Stimulated activated naive CD4-positive, alpha-beta T cell treated with Interleukin-2 at 50 U/mL for 16 hours (primary cell): ENCODE results near the gene GREB1.
"Not testable (repeated sequence)": the region's sequence is repeated elsewhere in the genome, so short reads cannot be mapped to it uniquely, and the experiment has no call there.

Experiments used
- DNase-seq: peaks from one replicate; lab custom pipeline; 2025; lab: John Stamatoyannopoulos, UW

The GREB1 gene

DNA sequence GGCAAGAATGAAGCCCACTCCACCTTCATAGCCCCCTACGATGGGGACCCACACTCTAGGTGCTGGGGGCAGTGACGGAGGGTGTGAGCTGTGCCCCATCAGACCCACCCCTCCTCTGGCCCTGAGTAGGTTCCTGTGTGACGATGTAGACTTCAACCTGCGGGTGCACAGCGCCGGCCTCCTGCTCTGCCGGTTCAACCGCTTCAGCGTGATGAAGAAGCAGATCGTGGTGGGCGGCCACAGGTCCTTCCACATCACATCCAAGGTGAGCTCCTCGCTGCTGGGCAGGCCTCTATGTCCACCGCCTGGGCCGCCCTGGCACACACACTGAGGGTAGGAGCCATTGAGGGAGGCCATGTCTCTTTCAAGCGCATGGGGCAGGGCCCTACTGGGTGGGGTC, 101.3 kb downstream of the GREB1 start:
- no peak for DNase-seq

DNA sequence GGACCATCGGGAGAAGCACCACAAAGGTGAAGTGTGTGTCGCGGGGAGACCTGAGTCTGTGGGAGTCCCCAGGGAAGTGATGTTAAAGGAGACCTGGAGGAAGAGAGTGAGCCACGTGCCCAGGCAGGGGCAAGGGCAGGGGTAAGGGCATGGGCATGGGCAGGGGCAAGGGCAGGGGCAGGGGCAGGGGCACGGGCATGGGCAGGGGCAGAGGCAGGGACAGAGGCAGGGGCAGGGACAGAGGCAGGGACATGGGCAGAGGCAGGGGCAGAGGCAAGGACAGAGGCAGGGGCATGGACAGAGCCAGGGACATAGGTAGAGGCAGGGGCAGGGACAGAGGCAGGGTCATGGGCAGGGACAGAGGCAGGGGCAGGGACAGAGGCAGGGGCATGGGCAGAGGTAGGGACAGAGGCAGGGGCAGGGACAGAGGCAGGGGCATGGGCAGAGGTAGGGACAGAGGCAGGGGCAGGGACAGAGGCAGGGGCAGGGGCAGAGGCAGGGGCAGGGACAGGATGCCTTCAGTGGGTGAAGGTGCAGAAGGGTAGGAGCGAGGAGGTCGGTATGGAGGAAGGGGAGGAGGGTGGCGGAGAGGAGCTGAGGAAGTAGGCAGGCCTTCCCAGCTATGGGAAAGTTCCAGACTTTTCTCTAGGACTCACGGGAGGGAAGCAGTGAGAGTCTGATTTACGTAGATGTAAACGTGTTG, 102.9 kb downstream of the GREB1 start:
- DNase-seq = no peak

DNA sequence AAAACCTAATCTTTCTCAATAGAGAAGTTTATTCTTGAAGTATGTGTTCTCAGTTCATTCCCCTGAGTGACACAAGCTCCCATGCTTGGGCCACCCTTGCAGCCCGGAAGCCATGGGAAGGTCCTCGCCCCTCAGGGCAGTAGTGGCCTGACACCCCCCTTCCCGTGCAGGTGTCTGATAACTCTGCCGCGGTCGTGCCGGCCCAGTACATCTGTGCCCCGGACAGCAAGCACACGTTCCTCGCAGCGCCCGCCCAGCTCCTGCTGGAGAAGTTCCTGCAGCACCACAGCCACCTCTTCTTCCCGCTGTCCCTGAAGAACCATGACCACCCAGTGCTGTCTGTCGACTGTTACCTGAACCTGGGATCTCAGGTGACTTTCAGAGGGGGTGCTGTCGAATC, 103.7 kb downstream of the GREB1 start:
- no peak for DNase-seq

DNA sequence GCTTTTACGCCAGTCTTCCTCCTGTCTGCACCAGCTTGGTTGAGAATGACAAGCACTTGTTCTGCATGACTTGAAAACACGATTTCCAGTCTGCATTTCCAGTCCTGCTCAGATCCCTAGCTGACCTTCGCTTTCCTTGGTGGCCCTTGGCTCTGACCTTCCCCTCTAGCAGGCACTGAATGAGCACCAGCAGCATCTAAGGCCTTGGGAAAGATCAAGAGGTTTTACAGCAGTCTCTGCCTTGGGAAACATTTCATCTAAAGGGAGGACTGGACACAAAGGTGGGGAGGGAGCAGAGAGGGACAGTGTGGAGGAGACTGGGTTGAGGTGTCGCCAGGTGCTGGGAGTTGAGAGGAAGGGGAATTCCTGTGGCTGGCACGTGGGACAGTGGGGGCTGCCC, 105.7 kb downstream of the GREB1 start:
- no peak for DNase-seq

DNA sequence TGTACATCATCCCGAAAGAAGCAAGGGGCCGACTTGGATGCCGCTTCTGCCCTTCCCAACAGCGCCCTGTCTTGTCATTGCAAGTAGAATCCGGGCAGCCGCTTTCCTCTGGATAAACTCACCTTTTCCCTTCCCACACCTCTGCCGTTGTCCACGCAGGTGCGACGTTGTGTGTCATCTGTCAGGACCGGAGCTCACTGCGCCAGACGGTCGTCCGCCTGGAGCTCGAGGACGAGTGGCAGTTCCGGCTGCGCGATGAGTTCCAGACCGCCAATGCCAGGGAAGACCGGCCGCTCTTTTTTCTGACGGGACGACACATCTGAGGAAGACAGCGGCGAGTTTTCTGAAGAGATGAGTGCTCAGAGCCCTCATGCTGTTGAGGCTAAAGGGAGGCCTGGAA, 106.3 kb downstream of the GREB1 start:
- no peak for DNase-seq

DNA sequence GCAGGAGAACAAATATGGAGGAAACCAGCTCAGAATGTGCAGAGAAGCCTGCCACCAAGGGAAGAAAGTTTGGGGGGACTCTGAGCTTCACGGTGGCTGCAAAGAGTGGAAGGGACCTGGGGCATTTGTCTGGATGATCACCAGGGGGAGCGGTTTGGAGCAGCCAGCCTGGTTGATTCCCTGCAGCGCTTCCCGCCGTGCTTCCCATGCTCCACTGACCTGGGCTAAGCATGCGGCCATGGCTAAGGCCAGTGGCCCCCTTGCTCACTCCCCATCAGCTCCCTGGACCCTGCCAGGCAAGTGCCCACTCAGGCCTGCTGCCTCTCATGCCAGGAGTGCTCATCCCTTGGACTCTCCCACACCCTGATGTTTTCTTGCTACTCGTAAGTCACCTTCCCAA, 109.1 kb downstream of the GREB1 start:
- no peak for DNase-seq

DNA sequence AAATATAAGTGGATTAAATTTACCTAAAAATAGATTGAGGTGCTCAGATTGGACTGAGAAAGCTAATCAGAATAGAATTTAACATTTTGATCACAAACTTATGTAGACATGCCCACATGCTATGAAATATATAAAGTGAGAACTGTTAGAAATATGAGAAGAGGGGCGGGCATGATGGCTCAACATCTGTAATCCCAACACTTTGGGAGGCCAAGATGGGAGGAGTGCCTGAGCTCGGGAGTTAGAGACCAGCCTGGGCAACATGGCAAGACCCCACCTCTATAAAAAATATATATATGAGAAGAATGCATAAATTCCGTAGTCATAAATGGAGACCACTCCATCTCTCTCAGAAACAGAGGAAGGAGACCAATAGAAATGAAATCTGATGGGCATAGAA, 110.4 kb downstream of the GREB1 start:
- DNase-seq = no peak

DNA sequence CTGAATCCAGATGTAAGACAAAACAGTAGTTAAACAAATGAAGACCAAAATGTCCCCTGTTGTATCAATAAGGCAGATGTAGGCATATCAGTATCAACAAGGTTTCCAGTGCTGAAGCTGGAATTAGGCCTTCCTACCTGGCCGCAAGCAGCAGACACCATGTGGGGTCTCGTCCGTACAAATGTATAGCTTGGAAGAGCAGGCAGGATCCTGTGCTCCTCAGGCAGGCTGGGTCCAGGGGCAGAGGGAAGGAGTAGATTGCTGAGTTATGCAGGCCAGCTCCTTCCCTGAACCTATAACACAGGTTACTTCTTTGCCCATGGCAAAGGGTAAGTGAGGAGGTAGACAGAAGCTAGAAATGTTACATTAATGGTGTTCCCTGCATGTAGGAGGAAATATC, 112.7 kb downstream of the GREB1 start:
- no peak for DNase-seq

DNA sequence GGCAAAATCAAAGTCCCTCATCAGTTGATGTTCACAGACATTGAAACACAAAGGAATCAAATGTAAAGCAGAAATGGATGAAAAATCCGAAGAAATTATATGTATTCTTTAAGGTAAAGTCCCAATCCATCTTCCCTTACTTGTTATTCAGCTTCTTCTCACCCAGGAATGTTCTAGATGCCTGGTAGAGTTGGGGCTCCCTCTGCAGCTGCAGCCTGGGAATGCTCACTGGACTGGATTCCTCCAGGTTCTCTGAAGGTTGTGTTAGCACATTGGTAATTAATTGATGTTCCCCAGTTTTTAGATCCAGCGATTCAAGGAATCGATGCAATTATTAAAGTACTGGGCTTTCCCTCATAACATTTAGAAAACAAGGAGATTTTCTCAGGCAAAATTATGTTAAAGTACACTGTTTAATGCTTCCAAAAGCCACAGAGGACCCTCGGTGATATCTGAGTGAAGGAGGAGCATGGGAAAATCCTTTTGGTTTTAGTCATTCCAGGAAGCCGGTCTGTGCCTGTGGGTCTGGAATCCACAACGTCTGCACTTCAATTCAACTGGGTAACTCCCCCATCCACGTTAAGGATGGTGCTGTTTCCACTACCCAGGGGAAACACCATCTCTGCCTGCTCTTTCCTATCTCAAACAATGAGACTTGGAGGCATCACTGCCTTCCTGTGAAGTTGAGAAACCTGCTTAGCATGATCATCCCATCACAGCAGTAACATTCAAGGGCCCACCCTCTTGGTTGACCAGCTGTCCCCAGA, 114.2 kb downstream of the GREB1 start:
- DNase-seq = no peak

DNA sequence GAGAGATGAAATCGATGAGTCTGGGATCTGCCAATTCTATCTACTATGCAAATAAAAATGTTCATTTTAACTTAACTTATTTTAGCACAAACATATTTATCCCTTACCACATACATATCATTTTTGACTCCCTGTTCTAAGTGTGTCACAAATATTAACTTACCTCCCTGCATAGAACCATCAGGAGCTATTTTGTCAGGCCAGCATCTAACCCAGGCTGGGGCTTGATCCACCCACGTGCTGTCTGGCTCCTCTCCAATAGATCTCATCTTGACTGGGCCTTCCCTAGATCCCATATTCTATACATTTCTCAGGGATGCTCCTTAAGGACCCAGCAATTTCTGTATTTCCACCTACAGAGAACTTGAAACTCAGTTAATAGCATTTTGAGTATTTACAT, 115.2 kb downstream of the GREB1 start:
- DNase-seq = no peak

DNA sequence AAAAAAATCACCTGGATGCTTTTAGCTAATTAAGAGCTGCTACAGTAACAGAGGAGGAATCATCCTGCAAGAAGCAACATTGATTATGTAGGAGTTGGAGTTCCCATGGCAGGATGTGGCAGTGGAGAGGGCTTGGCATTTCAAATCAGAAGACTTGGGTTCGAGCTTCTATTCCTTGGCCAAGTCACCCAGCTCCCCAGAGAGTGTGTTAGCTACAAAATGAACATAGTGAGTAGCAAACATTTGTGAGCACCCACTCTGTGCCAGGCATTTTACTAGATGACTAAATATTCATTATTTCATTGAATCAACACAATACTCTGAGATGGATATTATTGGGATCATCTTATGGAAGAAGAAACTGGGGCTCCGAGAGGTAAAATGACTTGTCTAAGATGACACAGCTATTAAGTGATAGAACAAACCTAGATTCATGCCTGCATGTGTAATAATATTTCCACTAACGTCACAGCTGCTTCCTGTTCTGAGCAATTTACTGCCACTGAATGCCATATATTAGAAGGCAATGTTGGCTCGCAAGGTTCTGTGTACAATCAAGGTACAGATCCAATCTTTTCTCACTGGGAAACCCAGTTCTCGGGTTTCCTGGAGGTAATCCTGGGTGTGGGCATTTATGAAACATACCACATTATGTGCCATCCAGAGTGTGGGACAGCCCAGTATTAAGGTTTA, 118.2 kb downstream of the GREB1 start:
- DNase-seq = no peak

DNA sequence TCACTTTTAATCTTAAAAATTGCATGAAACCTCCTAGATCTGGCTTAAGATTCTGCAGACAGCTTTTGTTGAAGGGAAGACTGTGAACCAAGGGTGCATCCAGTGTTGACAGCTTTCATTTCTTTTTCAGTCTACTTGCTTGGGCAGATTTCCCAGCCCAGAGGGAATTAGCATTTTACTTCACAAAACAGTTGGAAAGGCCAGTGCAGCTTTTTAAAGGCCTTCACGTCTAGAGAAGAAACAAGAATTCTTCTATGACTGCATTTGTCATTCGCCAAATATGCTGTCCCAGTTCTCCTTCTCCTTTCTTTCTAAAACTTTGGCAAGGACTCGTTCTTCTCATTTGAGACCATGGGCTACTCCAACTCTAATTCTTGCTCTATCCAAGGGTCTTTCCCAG, 118.7 kb downstream of the GREB1 start:
- DNase-seq = no peak

DNA sequence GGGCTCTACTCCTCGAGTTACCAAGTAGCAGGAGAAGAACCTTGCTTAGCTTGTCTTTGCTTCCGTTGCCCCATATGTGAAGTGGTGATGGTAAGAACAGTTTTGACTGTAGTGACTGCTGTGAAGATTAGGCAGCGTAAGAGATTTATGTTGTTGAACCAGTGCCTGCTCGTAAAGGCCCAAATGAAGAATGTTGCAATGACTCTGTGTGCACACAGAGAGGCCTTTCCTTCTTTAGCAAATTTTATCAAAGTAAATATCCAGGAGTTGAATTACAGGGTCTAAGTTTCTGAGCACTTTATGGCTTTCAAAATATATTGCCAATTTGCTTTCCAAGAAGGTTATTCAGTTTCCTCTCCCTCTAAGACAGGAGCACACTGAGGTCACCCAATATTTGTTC, 121.7 kb downstream of the GREB1 start:
- DNase-seq = no peak

DNA sequence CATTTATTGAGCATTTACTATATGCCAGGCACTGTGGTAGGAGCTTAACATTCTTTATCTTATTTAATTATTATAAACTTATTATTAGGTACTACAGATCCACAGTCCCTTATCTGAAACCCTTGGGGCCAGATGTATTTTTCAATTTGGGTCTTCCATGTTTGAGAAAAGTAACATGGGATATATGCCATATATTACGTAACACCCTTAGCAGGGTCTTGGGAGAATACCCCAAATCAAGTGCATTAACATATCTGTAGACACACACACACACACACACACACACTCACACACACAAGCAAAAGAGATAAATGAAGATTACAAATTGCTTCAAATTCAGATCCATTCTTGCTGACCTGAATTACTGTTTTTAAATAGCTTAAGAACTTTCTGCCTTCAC, 122.4 kb downstream of the GREB1 start:
- DNase-seq = no peak

DNA sequence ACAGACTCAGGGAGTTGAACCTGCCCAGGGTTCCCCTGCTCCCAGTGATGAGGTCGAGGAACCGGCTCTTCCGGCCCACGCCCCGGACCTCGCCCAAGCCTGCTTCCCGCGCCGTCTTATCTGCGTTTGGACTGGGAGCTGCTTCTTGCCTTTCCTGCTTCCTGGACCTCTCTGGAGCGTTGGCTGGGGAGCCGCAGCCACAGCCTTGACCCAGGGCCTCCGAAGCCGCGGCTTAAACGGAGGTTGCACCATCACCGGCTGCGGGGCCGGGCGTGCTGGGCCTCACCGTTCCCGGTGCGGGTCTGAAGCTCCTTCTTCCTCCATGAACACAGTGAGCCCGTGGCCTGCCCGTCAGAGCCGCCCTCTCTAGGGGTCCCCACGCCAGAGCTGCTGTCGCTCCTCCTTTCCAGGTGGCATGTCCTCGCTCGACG, 122.8 kb downstream of the GREB1 start:
- DNase-seq = no peak

DNA sequence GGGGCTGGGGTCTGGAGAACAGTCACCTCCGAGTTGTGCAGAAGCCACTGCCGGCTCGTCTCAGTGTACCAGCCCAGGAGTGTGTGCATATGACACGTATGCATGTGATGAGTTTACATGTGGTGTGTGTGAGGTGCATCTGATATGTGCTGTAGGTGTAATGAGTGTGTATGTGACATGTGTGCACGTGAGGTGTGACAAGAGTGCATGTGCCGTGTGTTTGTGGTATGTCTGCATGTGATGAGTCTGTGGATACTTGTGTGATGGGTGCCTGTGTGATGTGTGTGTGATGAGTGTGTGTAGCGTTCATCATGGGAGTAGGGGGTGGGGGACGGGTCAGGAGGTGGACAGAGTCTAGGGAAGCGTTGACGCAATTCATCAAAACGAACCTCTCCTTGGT, 123.3 kb downstream of the GREB1 start:
- DNase-seq = no peak

DNA sequence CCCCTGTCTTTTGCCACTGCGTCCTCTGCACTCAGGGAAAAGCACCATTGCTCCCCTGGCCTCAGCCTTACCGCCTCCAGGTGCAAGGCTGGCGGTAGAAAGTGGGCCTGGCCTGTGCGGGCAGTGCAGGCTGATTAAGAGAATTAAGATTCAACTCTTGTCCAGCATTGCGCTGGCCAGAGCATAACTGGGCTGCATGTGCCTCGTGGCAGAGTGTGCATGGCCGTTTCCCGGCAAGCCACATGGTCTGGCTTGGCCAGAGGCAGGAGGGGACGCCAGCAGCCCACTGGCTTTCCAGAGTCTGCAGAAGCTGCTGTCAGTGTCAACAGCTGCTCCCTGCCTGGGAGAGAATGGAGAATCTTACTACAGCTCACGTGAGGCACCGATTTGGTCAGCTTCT, 123.8 kb downstream of the GREB1 start:
- no peak for DNase-seq

DNA sequence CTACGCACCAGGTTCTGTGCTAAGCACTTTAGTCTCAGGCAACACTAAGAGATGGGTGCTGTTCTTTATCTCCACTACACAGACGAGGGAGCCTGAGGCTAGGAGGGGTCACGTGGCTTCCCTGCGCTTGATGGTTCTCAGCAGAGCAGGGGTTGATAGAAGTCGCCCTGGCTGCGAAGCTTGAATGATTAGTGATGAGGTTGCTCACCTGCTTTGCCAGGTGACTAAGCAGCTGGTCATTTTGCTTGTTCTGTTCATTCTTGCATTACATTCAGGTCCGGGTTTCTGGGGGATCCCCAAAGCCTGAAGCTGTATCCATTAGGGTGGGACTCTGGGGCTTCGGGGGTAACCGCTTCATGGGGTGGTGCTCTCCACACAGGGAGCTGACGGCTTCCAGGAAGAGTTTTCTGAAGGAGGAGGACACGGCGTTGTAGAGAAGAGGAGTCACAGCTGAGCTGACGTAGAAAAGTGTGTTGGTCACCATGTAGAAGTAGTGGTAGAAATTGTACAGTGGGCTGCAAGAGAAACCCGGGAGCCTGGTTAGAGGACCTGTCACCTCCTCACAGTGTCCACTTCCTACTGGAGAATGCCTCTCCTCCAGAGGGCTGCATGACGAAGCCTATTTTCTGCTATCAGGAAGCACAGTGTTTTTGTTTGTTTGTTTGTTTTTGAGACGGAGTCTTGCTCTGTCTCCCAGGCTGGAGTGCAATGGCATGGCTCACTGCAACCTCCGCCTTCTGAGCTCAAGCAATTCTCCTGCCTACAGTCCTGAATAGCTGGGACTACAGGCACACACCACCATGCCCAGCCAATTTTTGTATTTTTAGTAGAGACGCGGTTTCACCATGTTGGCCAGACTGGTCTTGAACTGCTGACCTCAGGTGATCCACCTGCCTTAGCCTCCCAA, 124.6 kb downstream of the GREB1 start:
- DNase-seq = no peak

DNA sequence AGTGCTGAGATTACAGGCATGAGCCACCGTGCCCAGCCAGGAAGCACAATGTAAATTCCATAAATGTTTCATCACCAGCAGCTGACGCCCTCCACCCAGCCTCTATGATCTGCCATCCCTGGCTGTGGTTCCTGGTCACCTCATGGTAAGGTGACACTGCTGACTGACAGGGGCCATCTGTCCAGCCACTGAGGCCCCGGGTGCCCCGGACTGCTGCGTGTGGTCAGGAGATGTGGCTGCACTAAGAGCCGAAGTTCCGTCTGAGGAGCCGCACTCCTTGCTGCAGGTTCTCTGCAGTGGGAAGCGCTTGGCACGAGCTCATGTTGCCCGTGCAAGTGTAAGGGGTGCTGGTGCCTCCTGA, 125.2 kb downstream of the GREB1 start:
- DNase-seq = no peak

DNA sequence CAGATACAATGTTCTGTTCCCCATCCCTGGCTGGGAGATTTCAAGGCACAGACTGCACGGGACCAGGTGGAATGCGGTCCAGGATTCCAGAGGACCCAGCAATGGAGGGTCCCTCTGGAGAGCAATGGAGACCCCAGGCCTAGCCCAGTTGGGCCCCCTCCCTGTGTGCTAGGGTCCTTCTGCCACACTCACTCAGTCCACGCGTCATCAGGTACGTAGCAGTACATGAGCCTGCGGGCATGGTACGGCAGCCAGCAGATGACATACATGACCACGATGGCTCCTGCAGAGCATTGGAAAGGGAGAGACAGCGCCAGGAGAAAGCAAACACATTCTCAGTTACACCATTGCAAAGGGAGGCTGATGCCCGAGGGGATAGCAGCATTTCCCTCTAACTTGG, 126.0 kb downstream of the GREB1 start:
- DNase-seq = no peak

DNA sequence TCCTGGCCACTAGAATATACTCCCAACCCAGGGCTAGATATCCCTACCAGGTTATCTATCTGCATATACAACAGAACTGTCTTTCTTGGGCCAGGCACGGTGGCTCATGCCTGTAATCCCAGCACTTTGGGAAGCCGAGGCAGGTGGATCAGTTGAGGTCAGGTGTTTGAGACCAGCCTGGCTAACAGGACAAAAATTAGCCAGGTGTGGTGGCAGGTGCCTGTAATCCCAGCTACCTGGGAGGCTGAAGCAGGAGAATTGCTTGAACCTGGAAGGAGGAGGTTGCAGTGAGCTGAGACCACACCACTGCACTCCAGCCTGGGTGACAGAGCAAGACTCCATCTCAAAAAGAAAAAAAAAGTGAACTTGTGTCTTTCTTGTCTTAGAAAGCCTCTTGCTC, 126.6 kb downstream of the GREB1 start:
- not testable (repeated sequence) for DNase-seq

DNA sequence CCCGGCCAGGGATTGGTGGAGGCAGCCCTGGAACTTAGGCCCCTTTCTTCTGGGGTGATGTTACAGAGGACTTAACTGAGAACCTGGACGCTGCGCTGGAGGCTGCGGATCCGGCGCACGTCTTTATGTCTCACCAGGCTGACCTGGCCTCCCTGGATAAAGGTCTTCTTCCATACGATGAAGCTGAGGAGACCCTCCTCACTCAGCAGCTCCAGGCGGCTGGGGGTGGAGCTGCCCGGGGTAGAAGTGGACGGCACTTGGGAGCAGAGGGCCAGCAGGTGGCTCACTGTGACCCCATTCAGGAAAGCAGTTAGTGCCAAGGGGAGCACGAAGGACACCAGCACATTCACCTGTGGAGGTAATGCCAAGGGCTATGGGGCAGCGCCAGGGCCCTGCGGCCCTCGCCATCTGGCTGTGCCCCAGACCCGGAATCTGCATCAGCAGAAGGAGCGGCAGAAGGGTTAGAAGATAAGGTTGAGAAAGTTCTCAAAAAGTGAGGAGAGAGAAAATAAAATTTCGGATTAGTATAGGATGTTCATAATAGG, 128.1 kb downstream of the GREB1 start:
- no peak for DNase-seq
